ENCODE data around the gene PRSS36.

Gene PRSS36

DNA sequence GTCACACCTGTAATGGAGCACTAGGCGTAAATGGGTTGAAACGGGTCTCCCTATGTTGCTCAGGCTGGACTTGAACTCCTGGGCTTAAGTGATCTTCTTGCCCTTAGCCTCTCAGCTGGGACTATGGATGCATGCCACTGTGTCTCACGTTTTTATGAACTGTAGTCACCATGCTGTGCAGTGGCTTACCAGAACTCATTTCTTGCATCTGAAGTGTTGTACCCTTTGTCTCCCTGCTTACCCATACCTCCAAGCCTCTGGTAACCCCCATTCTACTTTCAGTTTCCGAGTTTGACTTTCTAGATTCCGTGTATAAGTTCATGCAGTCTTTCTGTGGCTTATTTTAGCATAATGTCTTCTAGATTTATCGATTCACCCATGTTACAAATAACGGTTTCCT is 45.0 kb upstream of the PRSS36 start:
- ChIA-PET CTCF (no interaction called here), POLR2A (no interaction called here)
- DNase-seq (ENCODE audit: extremely low spot score): no peak

DNA sequence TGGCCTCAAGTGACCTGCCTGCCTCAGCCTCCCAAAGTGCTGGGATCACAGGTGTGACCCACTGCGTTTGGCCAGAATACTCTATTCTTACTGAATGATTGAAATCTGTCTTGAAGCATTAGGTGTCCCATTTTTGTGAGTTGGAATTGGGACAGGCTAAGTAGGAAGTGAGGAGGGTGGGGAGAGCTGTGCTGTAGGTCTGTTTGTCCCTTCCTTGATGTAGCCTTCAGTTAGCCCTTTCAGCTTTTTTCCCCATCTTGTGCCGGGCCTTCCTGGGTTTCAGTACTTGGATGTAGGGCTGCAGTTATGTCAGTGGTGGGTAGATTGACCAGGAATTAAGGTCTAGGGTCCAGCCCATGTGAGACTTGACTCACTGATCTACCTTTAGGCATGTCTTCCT is 44.0 kb upstream of the PRSS36 start:
- POLR2A ChIA-PET: interaction anchor here (2.6 kb wide), 1 partner anchor 14 kb away, joined by 13 read pairs; the partner anchor contains the start of gene FUS
- TF ChIP-seq NFRKB (IDR thresholded peaks at IDR 0.05) (no peak), ARNT (IDR thresholded peaks at IDR 0.05) (no peak), FOXA1 (IDR thresholded peaks at IDR 0.05) (no peak), HDGF (IDR thresholded peaks at IDR 0.05; ENCODE audit: borderline replicate concordance) (no peak), LEF1 (IDR thresholded peaks at IDR 0.05; ENCODE audit: borderline replicate concordance) (no peak), CTBP1 (IDR thresholded peaks at IDR 0.05; ENCODE audit: borderline replicate concordance) (no peak), FOXK2 (IDR thresholded peaks at IDR 0.05) (no peak), SUZ12 (IDR thresholded peaks at IDR 0.05) (no peak), BHLHE40 (IDR thresholded peaks at IDR 0.05; ENCODE audit: borderline replicate concordance) (no peak), ZNF384 (IDR thresholded peaks at IDR 0.05) (no peak), SP1 (IDR thresholded peaks at IDR 0.05) (no peak), TARDBP (IDR thresholded peaks at IDR 0.05) (no peak), L3MBTL2 (conservative IDR thresholded peaks at IDR 0.05) (no peak), ELF4 (IDR thresholded peaks at IDR 0.05) (no peak)
- TF ChIP-seq, protein P1, sequence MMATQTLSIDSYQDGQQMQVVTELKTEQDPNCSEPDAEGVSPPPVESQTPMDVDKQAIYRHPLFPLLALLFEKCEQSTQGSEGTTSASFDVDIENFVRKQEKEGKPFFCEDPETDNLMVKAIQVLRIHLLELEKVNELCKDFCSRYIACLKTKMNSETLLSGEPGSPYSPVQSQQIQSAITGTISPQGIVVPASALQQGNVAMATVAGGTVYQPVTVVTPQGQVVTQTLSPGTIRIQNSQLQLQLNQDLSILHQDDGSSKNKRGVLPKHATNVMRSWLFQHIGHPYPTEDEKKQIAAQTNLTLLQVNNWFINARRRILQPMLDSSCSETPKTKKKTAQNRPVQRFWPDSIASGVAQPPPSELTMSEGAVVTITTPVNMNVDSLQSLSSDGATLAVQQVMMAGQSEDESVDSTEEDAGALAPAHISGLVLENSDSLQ (IDR thresholded peaks at IDR 0.05): no peak
- no peak for DNase-seq (ENCODE audit: extremely low spot score)
- CTCF ChIA-PET: no interaction called here

More for the DNA sequence above, 45.0 kb upstream of the PRSS36 start:
- TF ChIP-seq L3MBTL2 (conservative IDR thresholded peaks at IDR 0.05) (no peak), FOXA1 (IDR thresholded peaks at IDR 0.05) (no peak), SUZ12 (IDR thresholded peaks at IDR 0.05) (no peak), SP1 (IDR thresholded peaks at IDR 0.05) (no peak), CTBP1 (IDR thresholded peaks at IDR 0.05; ENCODE audit: borderline replicate concordance) (no peak), ARNT (IDR thresholded peaks at IDR 0.05) (no peak), FOXM1 (IDR thresholded peaks at IDR 0.05; ENCODE audit: borderline replicate concordance) (no peak), LEF1 (IDR thresholded peaks at IDR 0.05; ENCODE audit: borderline replicate concordance) (no peak), BHLHE40 (IDR thresholded peaks at IDR 0.05; ENCODE audit: borderline replicate concordance) (no peak), ELF4 (IDR thresholded peaks at IDR 0.05) (no peak), ZNF384 (IDR thresholded peaks at IDR 0.05) (no peak), TARDBP (IDR thresholded peaks at IDR 0.05) (no peak), NFRKB (IDR thresholded peaks at IDR 0.05) (no peak), HDGF (IDR thresholded peaks at IDR 0.05; ENCODE audit: borderline replicate concordance) (no peak), FOXK2 (IDR thresholded peaks at IDR 0.05) (no peak)
- TF ChIP-seq, protein P1 (IDR thresholded peaks at IDR 0.05): no peak

DNA sequence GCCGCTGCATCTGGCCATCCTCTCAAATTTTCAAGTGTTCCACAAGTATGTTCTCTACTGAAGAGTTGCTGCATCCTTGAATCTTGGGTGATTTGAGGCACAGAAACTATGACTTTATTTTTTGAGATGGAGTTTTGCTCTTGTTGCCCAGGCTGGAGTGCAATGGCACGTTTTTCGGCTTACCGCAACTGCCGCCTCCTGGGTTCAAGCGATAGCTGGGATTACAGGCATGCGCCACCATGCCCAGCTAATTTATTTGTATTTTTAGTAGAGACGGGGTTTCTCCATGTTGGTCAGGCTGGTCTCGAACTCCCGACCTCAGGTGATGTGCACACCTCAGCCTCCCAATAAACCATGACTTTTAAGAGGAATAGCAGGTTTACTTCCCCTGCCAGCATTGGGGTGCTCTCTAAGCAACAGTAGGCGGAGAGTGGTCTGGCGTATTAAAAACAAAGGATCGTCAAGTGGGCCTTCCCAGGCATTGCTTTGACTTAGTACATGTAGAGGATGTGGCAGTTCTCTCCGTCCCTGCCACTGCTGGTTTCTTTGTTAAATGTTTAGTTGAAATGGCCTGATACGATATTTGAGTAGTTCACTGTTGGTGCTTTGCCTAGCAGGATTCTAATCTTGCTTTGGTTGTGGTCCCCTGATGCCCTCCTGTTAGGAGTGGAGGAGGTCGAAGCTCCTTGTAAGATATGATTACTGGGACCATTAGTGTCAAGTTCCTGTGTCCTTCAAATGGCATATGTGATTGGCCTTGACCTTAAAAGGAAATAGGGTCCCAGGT is 43.2 kb upstream of the PRSS36 start:
- TF ChIP-seq ARNT (IDR thresholded peaks at IDR 0.05) (no peak), CTBP1 (IDR thresholded peaks at IDR 0.05; ENCODE audit: borderline replicate concordance) (no peak), LEF1 (IDR thresholded peaks at IDR 0.05; ENCODE audit: borderline replicate concordance) (no peak)
- POLR2A ChIA-PET: interaction anchor here (0.9 to 2.6 kb wide), 2 partner anchors 13 to 215 kb away, joined by 3 to 13 read pairs; partner anchors contain the start of gene FUS
- no peak for DNase-seq (ENCODE audit: extremely low spot score)
- CTCF ChIA-PET: interaction anchor here (0.6 kb wide), 1 partner anchor 9 kb away, joined by 3 read pairs; no protein-coding TSS in a partner anchor

DNA sequence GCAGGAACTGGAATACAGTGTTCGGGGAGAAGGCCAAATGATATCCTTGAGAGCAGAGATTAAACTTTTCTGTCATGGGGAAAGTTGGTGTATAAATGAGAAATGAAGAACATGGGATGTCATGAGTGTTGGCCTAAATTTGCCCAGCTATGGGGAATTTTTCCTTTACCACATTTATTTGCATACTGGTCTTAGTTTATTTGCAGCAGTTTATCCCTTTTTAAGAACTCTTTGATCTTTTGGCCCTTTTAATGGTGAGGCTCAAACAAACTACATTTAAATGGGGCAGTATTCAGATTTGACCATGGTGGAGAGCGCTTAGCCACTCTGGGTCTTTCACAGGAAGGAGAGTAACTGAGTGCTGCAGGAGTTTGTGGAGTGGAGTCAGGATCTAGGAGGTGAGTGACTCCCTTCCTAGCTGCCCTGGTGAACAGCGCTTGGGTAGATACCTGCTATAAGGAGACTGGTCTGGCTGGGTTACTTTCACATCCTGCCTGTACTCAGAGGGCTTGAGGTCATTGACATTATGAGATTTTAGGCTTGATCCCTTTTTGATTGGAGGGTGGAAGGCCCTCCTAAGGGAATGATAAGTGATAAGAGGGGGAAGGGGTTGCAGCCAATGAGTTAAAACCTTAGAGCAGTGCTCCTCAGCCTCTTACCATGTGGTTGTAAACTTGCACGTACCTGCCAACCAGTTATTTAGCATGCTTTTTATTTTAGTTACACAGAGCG is 42.0 kb upstream of the PRSS36 start:
- DNase-seq (ENCODE audit: extremely low spot score): no peak
- POLR2A ChIA-PET: interaction anchor here (0.9 to 2.6 kb wide), 2 partner anchors 12 to 216 kb away, joined by 3 to 13 read pairs; partner anchors contain the start of gene FUS

More for the DNA sequence above, 42.0 kb upstream of the PRSS36 start:
- TF ChIP-seq ZNF384 (IDR thresholded peaks at IDR 0.05) (no peak), HDGF (IDR thresholded peaks at IDR 0.05; ENCODE audit: borderline replicate concordance) (no peak), FOXK2 (IDR thresholded peaks at IDR 0.05) (no peak), SUZ12 (IDR thresholded peaks at IDR 0.05) (no peak), ELF4 (IDR thresholded peaks at IDR 0.05) (no peak), FOXA1 (IDR thresholded peaks at IDR 0.05) (no peak), LEF1 (IDR thresholded peaks at IDR 0.05; ENCODE audit: borderline replicate concordance) (no peak), TARDBP (IDR thresholded peaks at IDR 0.05) (no peak), ARNT (IDR thresholded peaks at IDR 0.05) (no peak), CTBP1 (IDR thresholded peaks at IDR 0.05; ENCODE audit: borderline replicate concordance) (no peak), NFRKB (IDR thresholded peaks at IDR 0.05) (no peak), L3MBTL2 (conservative IDR thresholded peaks at IDR 0.05) (no peak), SP1 (IDR thresholded peaks at IDR 0.05) (no peak), FOXM1 (IDR thresholded peaks at IDR 0.05; ENCODE audit: borderline replicate concordance) (no peak), BHLHE40 (IDR thresholded peaks at IDR 0.05; ENCODE audit: borderline replicate concordance) (no peak)
- TF ChIP-seq, protein P1 (IDR thresholded peaks at IDR 0.05): no peak
- CTCF ChIA-PET: no interaction called here
